HG03521 (cell line): ENCODE measurements around the gene BORCS5.
"Not testable (repeated sequence)": the region's sequence is repeated elsewhere in the genome, so short reads cannot be mapped to it uniquely, and the experiment has no call there.

ENCODE experiments used
- ATAC-seq: cut with Tn5 transposase; IDR thresholded peaks from one replicate; pipeline ENCODE4 v1.9.1; 2021; ENCODE audit warnings: mild to moderate bottlenecking, moderate library complexity; ENCODE audit not compliant: unreplicated experiment

The BORCS5 gene

DNA sequence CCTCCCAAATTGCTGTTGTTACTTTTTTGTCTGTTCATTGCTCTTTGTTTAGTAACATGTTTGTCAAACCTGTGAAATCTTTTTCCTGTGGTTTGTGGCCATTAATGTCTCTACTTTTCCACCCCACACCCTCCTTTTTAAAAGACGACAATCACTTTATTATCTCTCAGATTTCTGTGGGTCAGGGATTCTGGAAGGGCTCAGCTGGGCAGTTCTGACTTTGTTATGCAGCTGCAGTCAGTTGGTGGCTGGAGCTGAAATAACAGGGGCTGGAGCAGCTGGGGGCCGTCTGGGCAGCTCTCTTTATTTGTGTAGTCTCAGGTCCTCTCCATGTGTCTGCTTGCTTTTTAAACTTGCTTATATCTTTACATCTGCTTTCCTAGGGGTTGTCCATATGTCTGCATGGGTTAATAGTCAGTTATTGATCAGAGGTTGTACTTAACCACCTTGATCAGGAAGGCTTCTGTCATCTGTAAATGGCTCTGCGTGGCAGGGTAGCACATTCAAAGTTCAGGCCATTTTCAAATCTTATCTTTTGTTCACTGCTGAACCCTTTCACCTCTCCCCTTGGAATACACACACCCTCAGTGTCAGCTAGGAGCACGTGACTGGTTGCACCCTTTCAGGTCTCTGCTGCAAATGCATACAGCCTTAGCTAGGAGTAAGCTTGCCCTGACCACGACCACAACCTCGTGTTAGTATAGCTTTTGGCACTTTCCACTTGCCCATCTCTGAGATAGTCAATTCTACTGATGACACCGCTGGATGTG, 27.9 kb downstream of the BORCS5 start:
- no peak for ATAC-seq

DNA sequence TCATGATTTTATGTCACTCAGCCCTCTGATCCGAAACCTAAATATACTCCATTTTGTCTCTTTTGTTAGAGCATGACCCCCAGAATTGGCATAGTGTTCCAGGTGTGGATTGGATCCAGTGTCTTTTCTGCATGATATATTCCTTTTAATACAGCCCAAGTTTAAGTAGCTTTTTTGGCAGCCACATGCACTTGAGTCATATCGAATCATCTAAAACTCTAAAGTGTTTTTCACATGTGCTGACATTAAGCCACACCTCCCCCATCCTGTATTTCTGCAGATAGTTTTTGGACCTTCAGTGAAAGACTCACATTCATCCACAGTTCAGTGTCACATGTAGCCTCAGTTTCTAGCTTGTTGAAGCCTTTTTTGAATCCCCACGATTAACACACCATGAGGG, 30.6 kb downstream of the BORCS5 start:
- ATAC-seq: no peak

DNA sequence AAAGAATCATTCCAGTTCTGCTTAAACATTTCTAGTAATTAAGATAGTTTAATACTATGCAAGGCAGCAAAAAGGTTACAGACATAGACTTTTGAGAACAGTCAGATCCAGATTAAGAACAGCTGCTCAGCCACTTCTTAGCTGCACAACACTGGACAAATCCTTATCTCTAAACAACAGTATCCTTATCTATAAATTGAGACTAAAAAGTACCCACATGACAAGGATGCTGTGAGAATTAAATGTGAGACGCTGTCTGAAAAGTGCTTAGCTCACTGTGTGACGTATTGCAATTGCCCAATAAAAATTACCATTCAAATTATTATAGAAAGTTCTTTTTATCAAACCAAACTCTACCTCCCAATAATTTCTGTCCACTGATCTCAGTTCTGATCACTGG, 35.5 kb downstream of the BORCS5 start:
- no peak for ATAC-seq

DNA sequence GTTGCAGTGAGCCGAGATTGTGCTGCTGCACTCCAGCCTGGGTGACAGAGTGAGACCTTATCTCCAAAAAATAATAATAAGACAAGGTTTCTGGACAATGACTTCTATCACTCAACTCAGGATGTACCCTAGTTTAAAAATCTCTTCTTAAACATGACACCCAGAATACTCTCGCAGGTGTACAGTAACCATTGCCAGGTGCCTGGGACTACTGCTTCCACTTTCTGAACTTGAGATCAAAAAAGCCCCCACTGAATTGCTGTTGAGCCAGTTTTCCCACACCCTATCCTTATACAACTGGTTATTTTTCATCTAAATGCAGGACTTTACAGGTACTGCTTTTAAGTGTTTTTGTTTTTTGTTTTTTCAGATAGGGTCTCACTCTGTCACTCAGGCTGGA, 36.3 kb downstream of the BORCS5 start:
- ATAC-seq: no peak

DNA sequence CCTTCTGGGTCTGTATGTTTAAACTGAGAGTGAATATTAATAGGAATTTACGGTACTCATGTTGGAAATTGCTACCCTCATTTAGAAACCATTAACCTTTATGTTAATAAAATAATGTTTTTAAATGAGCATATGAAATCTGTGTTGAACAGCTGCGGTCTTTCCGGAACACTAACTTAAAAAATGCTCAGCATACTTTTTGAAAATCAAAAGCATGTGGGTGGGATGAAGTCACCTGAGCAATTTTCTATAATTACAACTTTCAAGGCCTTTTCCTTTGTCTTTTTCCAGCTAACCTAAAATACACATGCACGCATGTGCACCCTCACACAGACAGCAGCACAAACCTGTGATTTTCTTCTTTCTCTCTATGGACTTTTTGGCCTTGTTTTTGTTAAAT, 39.8 kb downstream of the BORCS5 start:
- ATAC-seq: no peak

DNA sequence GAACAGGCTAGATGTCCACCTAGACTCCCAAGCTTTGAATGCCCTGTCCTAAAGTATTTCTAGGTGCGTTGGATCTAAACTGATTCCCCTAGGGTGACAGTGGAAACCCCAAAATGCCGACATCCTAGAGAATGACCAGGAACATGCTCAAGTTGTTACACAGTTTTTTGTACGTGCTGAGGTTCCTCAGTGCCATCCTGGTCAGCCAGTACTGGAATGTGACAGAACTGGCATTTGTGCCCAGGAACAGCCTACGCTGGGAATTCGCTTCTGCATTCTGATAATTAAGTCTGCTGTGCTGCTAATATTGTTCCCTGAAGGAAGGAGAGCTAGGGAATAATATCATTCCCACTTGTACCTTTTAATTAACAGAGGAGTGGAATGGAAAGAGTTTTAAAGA, 40.3 kb downstream of the BORCS5 start:
- ATAC-seq: no peak

DNA sequence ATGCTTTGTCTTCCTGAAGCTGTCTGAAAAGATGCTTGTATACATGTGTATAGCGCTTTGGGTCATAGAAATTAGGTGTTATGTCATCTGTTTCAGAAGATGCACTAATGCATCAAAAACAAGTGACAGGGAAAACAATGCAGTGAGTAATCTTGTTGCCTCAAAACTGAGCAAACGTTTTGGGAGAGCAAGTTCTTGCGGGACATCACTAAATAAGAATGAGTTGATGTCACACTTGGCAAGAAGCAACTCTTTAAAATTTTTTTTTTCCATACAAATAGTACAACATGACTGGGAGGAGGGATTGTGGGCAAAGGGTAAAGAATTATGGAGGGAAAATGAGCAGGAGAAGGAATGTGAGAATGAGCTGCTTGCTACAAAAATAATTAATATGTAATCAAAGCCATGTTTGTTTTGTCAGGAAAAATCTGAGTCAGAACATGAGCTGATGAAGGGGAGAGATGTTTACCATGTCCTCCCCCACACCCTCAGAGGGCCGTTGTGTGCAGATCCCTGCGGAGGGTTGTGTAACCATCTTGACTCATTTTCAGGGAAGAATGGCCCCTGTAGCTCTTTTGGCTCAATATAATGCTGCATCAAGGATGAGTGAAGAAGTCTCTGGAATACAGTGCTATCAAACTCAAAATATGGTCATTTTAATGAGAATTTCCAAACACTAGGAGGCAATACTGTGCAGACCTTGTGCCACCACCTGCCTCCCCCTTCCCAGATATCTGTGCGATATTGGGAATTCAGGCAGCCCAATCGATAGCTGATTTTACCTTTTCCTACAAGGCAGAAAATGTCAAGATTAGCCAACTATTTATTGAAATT, 41.4 kb downstream of the BORCS5 start:
- ATAC-seq: no peak

DNA sequence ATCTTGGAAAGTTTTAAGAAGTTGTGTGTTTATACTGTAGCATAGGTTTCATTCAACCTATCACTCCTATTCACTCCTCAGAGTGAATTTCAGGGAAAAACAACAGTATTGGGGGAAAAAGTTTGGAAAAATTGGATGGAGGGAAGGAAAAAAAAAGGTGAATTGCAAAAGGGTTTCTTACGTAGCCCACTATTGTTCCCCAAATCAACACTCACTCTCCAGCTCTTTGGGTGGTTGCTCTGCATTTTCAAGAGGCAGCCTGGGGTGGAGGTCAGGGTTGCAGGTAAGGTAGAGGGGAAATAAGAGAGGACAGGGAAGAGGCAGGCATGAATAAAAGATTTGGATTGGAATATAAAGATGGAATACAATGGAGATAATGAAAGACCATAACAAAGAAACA, 42.3 kb downstream of the BORCS5 start:
- no peak for ATAC-seq

DNA sequence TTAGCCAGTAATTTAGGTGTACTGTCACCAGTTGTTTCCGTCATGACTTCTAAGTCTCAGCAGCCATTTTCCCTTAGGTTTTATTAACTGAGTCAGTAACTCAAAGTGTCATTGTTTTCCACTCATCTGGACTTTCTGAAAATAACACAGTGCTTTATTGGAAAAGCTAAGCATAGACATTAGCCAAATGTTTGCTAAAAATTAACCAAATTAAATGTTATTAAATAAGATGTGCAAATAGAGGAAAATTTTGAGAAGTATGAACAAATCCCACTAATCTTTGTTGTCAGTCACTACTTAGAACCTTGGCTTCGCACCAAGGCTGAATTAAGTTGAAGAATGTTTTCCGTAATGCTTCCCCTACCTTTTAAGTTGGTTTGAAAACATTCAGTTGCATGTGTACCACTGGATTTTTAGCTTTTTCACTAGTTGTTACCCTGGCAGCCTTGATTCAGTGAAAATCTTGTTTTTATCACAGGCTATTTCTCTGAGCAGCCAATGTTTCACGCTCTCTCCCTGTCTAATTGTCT, 43.0 kb downstream of the BORCS5 start:
- ATAC-seq: no peak

DNA sequence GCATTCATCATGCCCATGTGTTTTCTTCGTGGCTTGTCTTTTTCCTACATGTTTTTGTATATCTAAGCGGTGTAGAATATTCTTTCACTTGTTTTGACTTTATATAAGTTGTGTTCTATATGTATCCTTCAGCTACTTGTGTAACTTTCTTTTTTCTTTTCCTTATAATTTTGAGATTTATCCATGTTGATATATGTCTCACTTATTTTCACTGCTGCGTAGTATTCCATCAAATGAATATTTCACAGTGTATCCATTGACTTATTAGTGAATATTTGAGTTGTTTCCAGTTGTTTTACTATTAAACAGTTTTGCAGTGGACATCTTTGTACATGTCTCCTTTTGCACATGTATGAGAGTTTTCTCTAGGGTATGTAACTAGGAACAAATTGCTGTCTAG, 43.9 kb downstream of the BORCS5 start:
- no peak for ATAC-seq

DNA sequence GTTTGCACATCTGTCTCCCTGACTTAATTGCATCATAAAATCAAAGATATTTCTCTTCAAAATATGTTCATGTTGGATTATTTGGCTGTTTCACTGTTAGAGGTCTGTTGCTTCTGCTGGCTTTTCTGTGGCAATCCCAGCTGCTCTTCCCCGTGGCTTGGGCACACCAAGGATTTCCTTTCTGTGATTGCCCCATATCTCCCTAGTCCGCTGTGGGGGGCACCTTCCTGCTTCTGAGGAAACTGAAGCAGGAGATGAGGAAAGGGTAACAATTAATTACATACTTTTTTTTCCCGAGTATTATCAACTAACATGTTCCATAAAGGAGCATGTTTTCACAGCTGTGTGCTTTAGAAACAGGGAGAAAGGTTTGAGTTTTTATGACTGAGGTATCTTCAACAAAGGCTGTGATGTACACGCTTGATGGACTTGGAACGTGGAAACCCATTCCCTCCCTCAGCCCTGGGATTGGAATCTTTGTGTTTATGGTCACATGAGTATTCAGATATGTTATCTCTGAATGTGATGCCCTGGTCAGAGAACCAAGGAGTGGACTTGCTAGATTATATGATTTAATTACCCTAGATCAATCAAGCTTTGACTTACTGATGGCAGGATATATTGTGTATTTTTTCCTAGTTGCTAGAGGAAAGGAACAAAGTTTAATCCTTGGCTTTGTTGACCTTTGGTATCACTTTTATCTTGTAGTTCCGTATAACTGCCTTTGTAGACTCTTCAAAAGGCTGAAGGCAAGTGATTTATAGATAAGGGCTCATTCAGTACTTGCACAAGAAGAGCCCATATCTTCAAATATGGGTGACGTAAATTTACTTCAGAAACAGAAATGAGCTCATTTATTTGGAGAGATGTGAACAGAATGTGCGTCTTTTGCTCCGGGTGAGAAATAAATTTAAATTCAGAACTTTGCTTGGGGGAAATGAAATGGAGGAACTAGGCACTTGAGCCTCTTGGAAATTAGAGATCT, 46.7 kb downstream of the BORCS5 start:
- ATAC-seq: no peak

DNA sequence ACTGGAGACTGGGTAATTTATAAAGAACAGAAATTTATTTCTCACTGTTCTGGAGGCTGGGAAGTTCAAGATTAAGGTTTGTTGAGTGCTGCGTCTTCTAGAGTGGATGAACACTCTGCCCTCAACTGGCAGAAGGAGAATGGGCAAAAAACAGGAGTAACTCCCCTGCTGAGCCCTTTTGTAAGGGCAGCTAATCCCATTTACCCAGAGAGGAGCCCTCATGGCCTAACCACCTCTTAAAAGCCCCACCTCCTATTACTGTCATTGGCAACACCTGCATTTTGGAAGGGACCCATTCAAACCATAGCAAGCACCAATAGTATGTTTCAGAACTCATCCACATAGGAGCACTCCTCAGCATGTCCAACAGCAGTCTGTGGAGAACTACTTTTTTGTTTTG, 47.4 kb downstream of the BORCS5 start:
- ATAC-seq: no peak

DNA sequence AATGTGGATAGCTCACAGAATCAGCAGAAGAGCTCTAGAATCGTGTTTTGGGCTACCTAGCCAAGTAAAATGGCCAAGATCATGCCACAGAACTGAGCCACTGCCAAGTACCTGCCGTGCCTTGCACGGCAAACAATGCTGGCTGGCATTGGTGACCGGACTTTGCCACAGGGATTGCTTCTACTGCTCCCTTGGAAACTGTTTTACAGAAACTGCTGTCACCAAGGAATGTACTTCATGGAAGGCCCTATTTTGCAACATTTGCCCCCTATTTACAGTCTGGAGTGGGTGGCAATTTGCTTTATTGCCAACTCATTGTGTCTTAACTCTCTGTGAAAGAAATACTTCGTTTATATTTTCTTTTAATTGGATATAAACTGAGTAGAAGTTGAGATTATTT, 49.0 kb downstream of the BORCS5 start:
- no peak for ATAC-seq

DNA sequence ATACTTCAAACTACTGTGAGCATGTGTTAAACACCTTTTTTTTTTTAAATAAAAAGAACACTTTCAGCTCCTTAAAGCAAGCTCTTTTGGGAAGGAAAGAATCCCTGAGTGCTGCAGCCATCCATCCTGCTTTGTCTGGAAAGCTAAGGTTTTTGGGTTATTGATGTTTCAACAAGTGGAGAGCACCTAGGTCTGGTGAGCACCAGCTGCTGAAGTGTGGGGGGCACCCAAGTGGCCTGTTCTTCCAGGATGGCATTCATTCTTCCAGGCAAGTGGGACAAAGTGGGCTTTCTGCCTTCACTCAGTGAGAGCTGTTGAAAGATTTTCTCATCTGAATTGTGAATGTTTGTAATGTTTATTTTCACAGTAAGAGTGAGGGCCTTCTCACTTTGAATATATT, 49.9 kb downstream of the BORCS5 start:
- no peak for ATAC-seq

DNA sequence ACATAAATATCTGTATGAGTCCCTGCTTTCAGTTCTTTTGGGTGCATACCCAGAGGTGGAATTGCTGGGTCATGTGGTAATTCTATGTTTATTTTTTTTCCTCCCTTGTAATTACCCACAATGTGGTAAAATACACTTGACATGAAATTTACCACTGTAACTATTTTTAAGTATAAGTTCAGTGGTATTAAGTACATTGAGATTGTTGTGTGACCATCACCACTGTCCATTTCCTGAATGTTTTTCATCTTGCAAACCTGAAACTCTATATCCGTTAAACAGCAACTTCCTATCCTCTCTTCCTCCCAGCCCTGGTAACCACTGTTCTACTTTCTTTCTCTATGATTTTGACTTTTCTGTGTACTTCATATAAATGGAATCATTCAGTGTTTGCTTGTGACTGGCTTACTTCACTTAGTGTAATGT, 51.4 kb downstream of the BORCS5 start:
- ATAC-seq: no peak

DNA sequence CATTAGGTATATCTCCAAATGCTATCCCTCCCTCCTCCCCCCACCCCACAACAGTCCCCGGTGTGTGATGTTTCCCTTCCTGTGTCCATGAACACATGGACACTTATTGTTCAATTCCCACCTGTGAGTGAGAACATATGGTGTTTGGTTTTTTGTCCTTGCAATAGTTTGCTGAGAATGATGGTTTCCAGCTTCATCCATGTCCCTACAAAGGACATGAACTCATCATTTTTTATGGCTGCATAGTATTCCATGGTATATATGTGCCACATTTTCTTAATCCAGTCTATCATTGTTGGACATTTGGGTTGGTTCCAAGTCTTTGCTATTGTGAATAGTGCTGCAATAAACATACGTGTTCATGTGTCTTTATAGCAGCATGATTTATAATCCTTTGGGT, 52.5 kb downstream of the BORCS5 start:
- not testable (repeated sequence) for ATAC-seq

DNA sequence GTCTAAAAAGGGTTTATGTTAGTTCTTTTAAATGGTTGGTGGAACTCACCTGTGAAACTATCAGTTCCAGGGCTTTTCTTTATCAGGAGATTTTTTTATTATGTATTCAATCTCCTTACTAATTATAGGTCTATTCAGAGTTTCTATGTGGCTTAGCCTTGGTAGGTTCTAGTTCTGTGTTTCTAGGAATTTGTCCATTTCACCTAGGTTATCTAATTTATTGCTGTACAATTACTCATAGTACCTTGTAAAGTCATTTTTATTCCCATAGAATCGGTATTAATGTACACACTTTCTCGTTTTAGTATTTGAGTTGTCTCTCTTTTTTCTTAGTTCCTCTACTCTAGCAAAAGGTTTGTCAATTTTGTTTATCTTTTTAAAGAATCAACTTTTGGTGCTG, 59.0 kb downstream of the BORCS5 start:
- no peak for ATAC-seq

DNA sequence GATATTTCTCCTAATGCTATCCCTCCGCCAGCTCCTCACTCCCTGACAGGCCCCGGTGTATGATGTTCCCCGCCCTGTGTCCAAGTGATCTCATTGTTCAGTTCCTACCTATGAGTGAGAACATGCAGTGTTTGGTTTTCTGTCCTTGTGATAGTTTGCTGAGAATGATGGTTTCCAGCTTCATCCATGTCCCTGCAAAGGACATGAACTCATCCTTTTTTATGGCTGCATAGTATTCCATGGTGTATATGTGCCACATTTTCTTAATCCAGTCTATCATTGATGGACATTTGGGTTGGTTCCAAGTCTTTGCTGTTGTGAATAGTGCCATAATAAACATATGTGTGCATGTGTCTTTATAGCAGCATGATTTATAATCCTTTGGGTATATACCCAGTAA, 62.3 kb downstream of the BORCS5 start:
- not testable (repeated sequence) for ATAC-seq

DNA sequence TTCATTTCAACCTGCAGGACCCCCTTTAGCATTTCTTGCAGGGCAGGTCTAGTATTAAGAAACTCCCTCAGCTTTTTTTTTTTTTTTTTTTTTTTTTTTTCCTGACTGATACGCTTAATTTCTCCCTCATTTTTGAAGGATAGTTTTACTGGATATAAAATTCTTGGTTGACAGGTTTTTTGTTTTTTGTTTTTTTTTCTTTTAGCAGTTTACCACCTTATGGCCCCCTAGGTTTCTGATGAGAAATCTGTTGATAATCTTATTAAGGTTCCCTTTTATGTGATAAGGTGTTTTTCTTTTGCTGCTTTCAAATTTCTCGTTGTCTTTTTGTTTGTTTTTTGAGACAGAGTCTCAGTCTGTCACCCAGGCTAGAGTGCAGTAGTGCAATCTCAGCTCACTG, 66.5 kb downstream of the BORCS5 start:
- ATAC-seq: no peak

DNA sequence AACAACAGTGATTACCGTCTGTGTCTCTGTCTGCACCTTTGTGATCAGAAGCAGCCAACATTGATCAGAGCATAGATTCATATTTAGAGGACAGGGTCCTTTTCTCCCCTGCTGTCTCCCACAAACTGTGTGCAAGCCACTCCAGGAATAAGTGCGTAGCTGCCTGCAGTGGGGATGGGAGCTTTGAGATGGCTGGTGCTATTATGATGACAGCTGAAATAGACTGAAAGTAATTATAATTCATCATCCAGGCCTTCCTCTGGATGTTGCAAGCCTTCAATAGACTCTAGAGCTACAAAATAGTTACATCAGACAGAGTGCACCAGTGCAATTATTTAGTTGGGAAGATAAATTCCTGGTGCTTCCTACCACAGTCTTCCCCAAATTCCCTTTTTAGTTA, 68.1 kb downstream of the BORCS5 start:
- ATAC-seq: no peak

DNA sequence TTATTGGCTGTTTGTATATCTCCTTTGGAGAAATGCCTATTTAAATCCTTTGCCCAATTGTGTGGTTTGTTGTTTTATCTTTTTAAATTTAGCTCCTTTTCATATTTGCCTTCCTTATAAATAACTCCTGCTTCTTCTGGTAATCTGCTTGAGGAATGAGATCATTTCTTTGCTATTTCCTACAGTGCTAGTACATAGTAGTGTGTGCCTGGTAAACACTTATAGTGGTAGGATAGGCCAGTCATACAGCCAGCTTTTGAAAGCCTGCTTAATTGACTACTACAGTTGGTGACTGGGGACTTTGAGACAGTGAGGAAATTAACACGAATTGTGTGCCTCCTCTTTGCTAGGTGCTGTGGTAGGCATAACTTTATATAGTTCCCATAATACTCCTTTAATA, 68.7 kb downstream of the BORCS5 start:
- no peak for ATAC-seq
